GM23338 (cell line): ENCODE results near the gene HACD2.

Source experiments
- CREB1 ChIP-seq: fragments of 250-450 bp; sonication (Bioruptor Pico); IDR thresholded peaks from 2 replicates; pipeline ENCODE4 v1.5.0; 2020; ENCODE audit warnings: low read depth, mild to moderate bottlenecking, moderate library complexity
- CTCF ChIP-seq, 2 experiments: fragments of 200-600 bp in 1 of 2; sonication (generic) in 1 of 2; conservative IDR thresholded peaks; 2 replicates each; pipeline versions ENCODE4 v1.5.1 to v1.6.1; 2016 to 2017; ENCODE audit warnings: antibody characterized with exemption in 2 of 2, low read depth in 2 of 2, mild to moderate bottlenecking in 2 of 2, moderate library complexity in 1 of 2
- EZH2 ChIP-seq: fragments of 200-600 bp; sonication (generic); IDR thresholded peaks from one replicate; pipeline ENCODE4 v1.8.0; 2017; ENCODE audit warnings: antibody characterized with exemption, mild to moderate bottlenecking, low read depth; ENCODE audit not compliant: unreplicated experiment
- EZH2phosphoT487 ChIP-seq: fragments of 200-600 bp; sonication (generic); IDR thresholded peaks from one replicate; pipeline ENCODE4 v1.8.1; 2018; ENCODE audit warnings: antibody characterized with exemption; ENCODE audit not compliant: unreplicated experiment
- JUNB ChIP-seq: IDR thresholded peaks from one replicate; pipeline ENCODE4 v1.6.1; 2016; ENCODE audit warnings: antibody characterized with exemption; ENCODE audit not compliant: unreplicated experiment
- NANOG ChIP-seq: IDR thresholded peaks from 2 replicates; pipeline ENCODE4 v1.6.1; 2016; ENCODE audit warnings: antibody characterized with exemption, borderline replicate concordance
- POLR2AphosphoS5 ChIP-seq: IDR thresholded peaks from 2 replicates; pipeline ENCODE4 v1.6.1; 2016; ENCODE audit warnings: antibody characterized with exemption, low read depth
- REST ChIP-seq: IDR thresholded peaks from one replicate; pipeline ENCODE4 v1.6.1; 2018; ENCODE audit warnings: antibody characterized with exemption; ENCODE audit not compliant: unreplicated experiment
- STAT1 ChIP-seq: IDR thresholded peaks from one replicate; pipeline ENCODE4 v1.6.1; 2016; ENCODE audit warnings: antibody characterized with exemption; ENCODE audit not compliant: unreplicated experiment
- ZNF114 ChIP-seq: fragments of 250-450 bp; sonication (Bioruptor Pico); IDR thresholded peaks from 2 replicates; pipeline ENCODE4 v1.5.0; 2020; ENCODE audit warnings: mild to moderate bottlenecking, moderate library complexity
- ZNF331 ChIP-seq: fragments of 250-450 bp; sonication (Bioruptor Pico); IDR thresholded peaks from 2 replicates; pipeline ENCODE4 v1.5.0; 2020; ENCODE audit warnings: low read depth, mild to moderate bottlenecking, moderate library complexity
- ZNF462 ChIP-seq: fragments of 250-450 bp; sonication (Bioruptor Pico); IDR thresholded peaks from 2 replicates; pipeline ENCODE4 v1.5.0; 2020; ENCODE audit warnings: mild to moderate bottlenecking, moderate library complexity
- TF ChIP-seq, protein P1 (sequence below): IDR thresholded peaks from 2 replicates; pipeline ENCODE4 v1.6.1; 2016; ENCODE audit warnings: antibody characterized with exemption

DNA sequence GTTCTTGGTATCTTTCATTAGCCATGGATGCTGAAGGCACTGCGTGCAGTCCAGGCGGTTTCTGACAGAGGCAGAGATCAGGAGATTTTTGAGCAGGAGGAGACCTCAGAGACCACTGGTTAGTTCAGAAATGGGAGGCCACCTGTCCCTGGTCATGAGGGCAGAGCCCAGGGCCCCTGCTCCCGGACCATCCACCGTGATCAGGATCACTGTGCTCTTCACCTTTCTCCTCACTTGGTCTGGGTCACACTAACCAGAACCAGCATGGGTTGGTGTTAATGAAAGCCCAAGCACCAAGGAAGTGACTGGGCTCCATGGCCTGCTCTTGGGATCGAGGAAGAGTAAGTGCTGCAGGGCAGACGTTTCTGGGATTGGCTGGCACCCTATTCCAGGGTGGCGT is 42.0 kb upstream of the HACD2 start:
- TF ChIP-seq POLR2AphosphoS5 (no peak), CTCF (conservative IDR thresholded peaks at IDR 0.05; ENCODE audit: low read depth in 2 of 2) (no peak), CREB1 (CRISPR knock-in tag) (no peak), REST (no peak), ZNF114 (CRISPR knock-in tag) (no peak), EZH2 (no peak), ZNF331 (CRISPR knock-in tag) (no peak), EZH2phosphoT487 (no peak), JUNB (no peak), NANOG (no peak), STAT1 (no peak), ZNF462 (no peak)
- TF ChIP-seq, protein P1, sequence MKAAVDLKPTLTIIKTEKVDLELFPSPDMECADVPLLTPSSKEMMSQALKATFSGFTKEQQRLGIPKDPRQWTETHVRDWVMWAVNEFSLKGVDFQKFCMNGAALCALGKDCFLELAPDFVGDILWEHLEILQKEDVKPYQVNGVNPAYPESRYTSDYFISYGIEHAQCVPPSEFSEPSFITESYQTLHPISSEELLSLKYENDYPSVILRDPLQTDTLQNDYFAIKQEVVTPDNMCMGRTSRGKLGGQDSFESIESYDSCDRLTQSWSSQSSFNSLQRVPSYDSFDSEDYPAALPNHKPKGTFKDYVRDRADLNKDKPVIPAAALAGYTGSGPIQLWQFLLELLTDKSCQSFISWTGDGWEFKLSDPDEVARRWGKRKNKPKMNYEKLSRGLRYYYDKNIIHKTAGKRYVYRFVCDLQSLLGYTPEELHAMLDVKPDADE, result no peak
